Loucy (cell line): Measurements from ENCODE around the gene FGR.

Source experiments
- H2AFZ ChIP-seq: fragments of 200-600 bp; sonication (generic); 2 replicates; pipeline ENCODE4 v1.6.0; 2016; ENCODE audit warnings: antibody characterized with exemption, mild to moderate bottlenecking, low read length, moderate library complexity
- H3F3A ChIP-seq: fragments of 200-600 bp; 2 replicates; pipeline ENCODE4 v1.6.0; 2016; ENCODE audit warnings: antibody characterized with exemption, low read depth, mild to moderate bottlenecking
- H3K27me3 ChIP-seq: fragments of 200-600 bp; sonication (generic); 2 replicates; pipeline ENCODE4 v1.6.1; 2014; ENCODE audit warnings: low read length, mild to moderate bottlenecking; ENCODE audit not compliant: insufficient read depth, poor library complexity, severe bottlenecking
- H3K36me3 ChIP-seq: fragments of 200-600 bp; sonication (generic); 2 replicates; pipeline ENCODE4 v1.6.1; 2016; ENCODE audit warnings: low read length; ENCODE audit not compliant: insufficient read depth
- H3K4me1 ChIP-seq: fragments of 200-600 bp; sonication (generic); 2 replicates; pipeline ENCODE4 v1.5.1; 2014; ENCODE audit warnings: low read length, mild to moderate bottlenecking; ENCODE audit not compliant: insufficient read depth, poor library complexity, severe bottlenecking
- H3K4me2 ChIP-seq: fragments of 200-600 bp; sonication (generic); 2 replicates; pipeline ENCODE4 v1.6.0; 2014; ENCODE audit warnings: antibody characterized with exemption, low read length, low read depth, mild to moderate bottlenecking; ENCODE audit not compliant: poor library complexity, severe bottlenecking
- H3K4me3 ChIP-seq: fragments of 200-600 bp; sonication (generic); 2 replicates; pipeline ENCODE4 v1.5.1; 2014; ENCODE audit warnings: low read length, mild to moderate bottlenecking, mixed read lengths; ENCODE audit not compliant: poor library complexity, severe bottlenecking
- H3K79me2 ChIP-seq: fragments of 200-600 bp; sonication (generic); 2 replicates; pipeline ENCODE4 v1.6.1; 2014; ENCODE audit warnings: low read length; ENCODE audit not compliant: insufficient read depth
- H3K9ac ChIP-seq: fragments of 200-600 bp; sonication (generic); 2 replicates; pipeline ENCODE4 v1.6.0; 2014; ENCODE audit warnings: mild to moderate bottlenecking, low read depth, low read length, moderate library complexity; ENCODE audit not compliant: poor library complexity, severe bottlenecking
- H3K9me2 ChIP-seq: fragments of 200-600 bp; sonication (generic); replicated peaks from 2 replicates; pipeline ENCODE4 v1.6.1; 2016; ENCODE audit warnings: low read depth, low read length, mixed read lengths
- H3K9me3 ChIP-seq: fragments of 200-600 bp; sonication (generic); 2 replicates; pipeline ENCODE4 v1.6.1; 2014; ENCODE audit warnings: mild to moderate bottlenecking, antibody characterized with exemption, low read length, low read depth; ENCODE audit not compliant: insufficient read depth
- H4K20me1 ChIP-seq: fragments of 200-600 bp; sonication (generic); 2 replicates; pipeline ENCODE4 v1.6.0; 2014; ENCODE audit warnings: antibody characterized with exemption, low read length, mild to moderate bottlenecking; ENCODE audit not compliant: insufficient read depth, poor library complexity, severe bottlenecking
- EZH2phosphoT487 ChIP-seq: fragments of 200-600 bp; IDR thresholded peaks from 2 replicates; pipeline ENCODE4 v1.6.1; 2018; ENCODE audit warnings: antibody characterized with exemption, mild to moderate bottlenecking, moderate library complexity, borderline replicate concordance
- TF ChIP-seq, protein P1 (sequence below): fragments of 200-600 bp; sonication (generic); conservative IDR thresholded peaks from 2 replicates; pipeline ENCODE4 v1.5.1; 2014; ENCODE audit warnings: mild to moderate bottlenecking, antibody characterized with exemption, low read length

Gene FGR

DNA sequence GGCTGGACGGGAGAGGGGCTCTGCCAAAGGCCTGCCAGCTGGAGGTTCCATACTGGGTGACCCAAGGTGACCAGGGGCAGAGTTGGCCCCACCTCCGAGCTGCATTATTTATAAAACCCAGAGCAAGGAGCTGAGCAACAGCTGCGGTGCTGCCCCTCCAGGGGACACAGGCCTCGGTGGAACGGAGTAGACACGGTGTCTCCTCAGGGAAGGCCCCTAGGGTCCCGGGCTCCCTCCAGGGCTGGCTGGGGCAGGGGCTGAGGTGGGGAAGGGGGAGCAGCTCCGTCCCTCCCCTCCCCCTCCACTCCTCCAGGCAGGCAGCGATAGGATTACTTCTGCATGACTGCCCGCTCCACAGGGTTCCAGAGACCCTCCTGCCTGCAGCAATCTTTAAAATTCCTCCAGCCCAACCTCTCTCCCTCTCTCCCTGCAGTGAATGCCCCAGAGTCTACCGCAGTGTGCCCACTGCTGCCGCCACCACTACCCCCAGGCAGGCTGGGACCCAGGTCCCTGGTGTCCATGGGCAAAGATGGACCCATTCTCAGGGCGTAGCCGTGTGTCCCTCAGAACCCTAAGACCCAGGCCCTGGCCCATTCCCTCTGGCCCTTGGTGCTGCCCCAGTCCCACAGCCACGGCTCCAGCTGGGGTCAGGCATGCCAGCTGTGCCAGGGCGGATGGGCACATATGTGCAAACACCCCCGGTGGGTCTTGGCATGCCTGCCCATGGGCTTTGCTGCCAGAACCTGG is 41.9 kb downstream of the FGR start:
- TF ChIP-seq EZH2phosphoT487, result no peak
- TF ChIP-seq, protein P1, sequence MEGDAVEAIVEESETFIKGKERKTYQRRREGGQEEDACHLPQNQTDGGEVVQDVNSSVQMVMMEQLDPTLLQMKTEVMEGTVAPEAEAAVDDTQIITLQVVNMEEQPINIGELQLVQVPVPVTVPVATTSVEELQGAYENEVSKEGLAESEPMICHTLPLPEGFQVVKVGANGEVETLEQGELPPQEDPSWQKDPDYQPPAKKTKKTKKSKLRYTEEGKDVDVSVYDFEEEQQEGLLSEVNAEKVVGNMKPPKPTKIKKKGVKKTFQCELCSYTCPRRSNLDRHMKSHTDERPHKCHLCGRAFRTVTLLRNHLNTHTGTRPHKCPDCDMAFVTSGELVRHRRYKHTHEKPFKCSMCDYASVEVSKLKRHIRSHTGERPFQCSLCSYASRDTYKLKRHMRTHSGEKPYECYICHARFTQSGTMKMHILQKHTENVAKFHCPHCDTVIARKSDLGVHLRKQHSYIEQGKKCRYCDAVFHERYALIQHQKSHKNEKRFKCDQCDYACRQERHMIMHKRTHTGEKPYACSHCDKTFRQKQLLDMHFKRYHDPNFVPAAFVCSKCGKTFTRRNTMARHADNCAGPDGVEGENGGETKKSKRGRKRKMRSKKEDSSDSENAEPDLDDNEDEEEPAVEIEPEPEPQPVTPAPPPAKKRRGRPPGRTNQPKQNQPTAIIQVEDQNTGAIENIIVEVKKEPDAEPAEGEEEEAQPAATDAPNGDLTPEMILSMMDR, result no peak
- peaks cover 90% of the 10 kb centered on the region for H4K20me1 ChIP-seq
- H3K4me1 ChIP-seq, result peaks cover 38% of the 10 kb centered on the region
- no peaks in the 10 kb centered on the region for H3K9me3 ChIP-seq
- peaks cover 99% of the 10 kb centered on the region for H3K79me2 ChIP-seq
- H3K4me3 ChIP-seq, result no peak overlapping the region
- no peak overlapping the region for H3K4me2 ChIP-seq
- H3K27me3 ChIP-seq, result no peaks in the 10 kb centered on the region
- no peak overlapping the region for H2AFZ ChIP-seq
- H3K9me2 ChIP-seq, result no peaks in the 10 kb centered on the region
- peaks cover 24% of the 10 kb centered on the region; the same call in 1 of the 2 replicates for H3K36me3 ChIP-seq
- no peaks in the 10 kb centered on the region for H3F3A ChIP-seq
- H3K9ac ChIP-seq, result no peak overlapping the region

DNA sequence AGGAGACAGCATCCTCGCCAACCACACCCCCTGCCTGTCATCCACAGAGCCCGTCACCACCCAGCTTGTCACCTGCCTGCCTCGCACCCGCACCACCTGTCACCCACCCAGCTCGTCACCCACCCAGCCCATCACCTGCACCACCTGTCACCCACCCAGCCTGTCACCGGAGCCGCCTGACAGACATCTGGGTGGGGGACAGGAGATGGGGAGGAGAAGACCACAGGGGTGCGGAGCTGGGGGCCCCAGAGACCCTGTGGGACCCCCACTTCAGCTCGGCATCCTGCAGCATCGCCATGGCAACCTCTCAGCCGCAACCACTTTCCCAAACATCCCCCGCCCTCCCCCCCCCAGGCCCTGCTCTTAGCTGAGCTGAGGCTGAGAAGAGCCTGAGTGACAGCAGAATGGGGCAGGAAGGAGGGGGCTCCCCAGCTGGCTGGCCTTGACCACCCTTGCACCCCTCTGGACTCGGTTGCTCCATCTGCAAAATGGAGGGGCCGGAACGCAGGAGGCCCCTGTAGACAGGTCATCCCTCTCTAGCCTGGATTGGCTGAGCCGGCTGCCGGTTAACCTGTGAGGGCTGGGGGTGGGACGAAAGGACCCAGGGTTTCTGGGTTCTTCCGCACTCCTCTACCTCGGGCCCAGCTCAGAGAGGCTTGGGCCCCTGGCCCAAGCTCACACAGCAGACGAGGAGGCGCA is 42.6 kb downstream of the FGR start:
- Histone ChIP-seq H2AFZ (no peak overlapping the region), H3K4me2 (no peak overlapping the region), H3K4me3 (no peak overlapping the region), H3K9ac (no peak overlapping the region), H3F3A (no peaks in the 10 kb centered on the region), H3K4me1 (peaks cover 31% of the 10 kb centered on the region), H3K9me3 (no peaks in the 10 kb centered on the region), H3K27me3 (no peaks in the 10 kb centered on the region), H3K79me2 (peaks cover 99% of the 10 kb centered on the region), H4K20me1 (peaks cover 89% of the 10 kb centered on the region), H3K9me2 (no peaks in the 10 kb centered on the region), H3K36me3 (peaks cover 31% of the 10 kb centered on the region; the same call in 1 of the 2 replicates)
- no peak for TF ChIP-seq EZH2phosphoT487
- TF ChIP-seq, protein P1, result no peak

DNA sequence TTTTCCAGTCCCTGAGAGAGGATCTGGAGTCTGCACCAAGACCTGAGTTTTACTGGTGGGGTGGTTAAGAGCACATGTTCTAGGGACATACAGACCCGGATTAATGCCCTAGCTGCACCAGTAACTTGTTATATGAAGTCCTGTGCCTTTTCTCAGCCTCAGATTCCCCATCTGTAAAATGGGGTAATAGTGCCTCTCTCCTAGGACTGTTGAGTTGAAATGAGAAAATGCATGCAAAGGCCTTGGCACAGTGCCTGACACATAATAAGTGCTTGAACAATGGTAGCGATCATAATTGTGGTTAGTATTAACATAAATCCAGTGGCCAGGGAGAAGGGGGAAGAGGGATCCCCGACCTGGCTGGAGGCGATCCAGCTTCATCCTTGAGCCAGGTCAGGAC is 43.4 kb downstream of the FGR start:
- H3K4me1 ChIP-seq, result peaks cover 24% of the 10 kb centered on the region
- peaks cover 32% of the 10 kb centered on the region; the same call in 1 of the 2 replicates for H3K36me3 ChIP-seq

More for the DNA sequence above, 43.4 kb downstream of the FGR start:
- no peaks in the 10 kb centered on the region for H3K27me3 ChIP-seq
- H4K20me1 ChIP-seq, result peaks cover 89% of the 10 kb centered on the region
- TF ChIP-seq, protein P1, result no peak
- TF ChIP-seq EZH2phosphoT487, result no peak
- no peak overlapping the region for H2AFZ ChIP-seq
- H3K9ac ChIP-seq, result no peak overlapping the region
- no peaks in the 10 kb centered on the region for H3F3A ChIP-seq
- H3K4me3 ChIP-seq, result no peak overlapping the region
- no peaks in the 10 kb centered on the region for H3K9me3 ChIP-seq
- peaks cover 99% of the 10 kb centered on the region for H3K79me2 ChIP-seq
- no peak overlapping the region for H3K4me2 ChIP-seq
- H3K9me2 ChIP-seq, result no peaks in the 10 kb centered on the region
